HG02852 (cell line): ENCODE measurements around the gene MSMB.
"Not testable (repeated sequence)": the region's sequence is repeated elsewhere in the genome, so short reads cannot be mapped to it uniquely, and the experiment has no call there.

Experiments used
- ATAC-seq: cut with Tn5 transposase; IDR thresholded peaks from one replicate; pipeline ENCODE4 v1.9.1; 2021; ENCODE audit warnings: mild to moderate bottlenecking, moderate library complexity; ENCODE audit not compliant: unreplicated experiment

Gene MSMB, protein sequence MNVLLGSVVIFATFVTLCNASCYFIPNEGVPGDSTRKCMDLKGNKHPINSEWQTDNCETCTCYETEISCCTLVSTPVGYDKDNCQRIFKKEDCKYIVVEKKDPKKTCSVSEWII

DNA sequence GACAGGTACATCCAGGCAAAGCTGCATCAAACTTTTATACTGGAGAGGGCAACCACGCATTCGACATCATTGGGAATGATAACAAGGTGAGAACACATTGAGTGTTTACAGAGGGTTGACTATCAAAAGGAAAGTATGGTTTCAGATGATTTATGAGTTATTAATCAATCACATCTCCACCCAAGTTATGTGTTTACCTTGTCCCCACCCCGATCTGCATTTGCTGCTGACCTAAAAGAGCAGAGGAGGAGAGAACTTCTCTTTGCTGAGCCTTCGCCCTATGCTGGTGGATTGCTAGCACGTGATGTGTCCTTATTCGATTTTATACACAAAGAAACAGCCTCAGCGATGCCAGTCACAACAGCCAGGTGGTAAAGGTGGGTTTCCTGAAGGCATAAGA lies at the start of gene MSMB:
MSMB (minus strand) TSS at position 9 of the 400 bp plus-strand sequence. CDS start 32 bp downstream, outside the sequence.
- ATAC-seq: no peak

DNA sequence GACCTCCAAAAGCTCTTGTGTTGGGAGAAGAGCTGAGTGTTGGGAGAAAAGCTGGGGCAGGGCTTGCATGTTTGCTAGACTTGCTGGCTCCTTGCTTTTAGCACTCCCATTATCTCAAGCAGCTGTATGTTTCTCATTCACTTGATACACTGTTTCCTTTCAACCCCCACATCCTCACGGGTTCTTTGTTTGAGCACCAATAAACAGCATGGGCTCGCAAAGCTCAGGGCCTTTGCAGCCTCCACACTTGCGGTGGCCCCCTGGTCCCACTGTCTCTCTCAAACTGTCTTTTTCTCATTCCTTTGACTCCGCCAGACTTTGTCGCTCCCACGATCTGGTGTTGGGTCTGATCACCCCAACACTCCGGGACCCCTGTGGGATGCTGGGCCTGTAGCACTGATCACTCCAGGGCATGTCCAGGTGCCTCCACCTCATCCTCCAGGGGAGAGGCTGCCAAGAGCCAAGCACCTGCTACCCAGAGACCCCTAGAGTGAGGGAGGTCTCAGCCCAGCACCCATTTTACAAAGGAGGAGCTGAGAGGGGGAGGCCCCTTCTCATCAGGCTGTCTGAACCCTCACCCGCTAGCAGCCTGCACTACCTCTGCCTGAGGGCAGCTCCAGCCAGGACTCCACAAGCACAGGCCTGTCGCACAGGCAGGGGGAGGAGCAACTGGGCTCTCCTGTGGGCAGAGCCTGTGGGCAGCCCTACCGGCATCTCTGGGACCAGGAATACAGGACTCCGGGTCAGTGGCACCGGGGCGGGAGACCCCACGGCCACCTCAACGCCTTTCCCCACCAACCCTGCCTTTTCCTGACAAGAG lies 49.1 kb upstream of the MSMB start:
- no peak for ATAC-seq

DNA sequence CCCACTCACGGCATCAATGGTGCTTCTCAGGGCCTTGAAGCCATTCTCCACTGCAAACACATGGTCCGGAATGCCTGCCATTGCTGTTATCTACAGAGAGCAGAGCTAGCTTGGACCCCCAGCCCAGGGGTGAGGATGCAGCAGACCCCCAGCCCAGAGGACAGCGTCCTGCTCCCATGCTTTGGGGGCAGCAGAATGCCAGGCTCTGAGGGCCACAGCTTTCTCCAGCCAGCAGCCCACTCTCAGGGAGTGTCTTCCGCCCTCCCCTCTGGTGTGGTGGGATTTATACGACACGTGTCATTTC lies 48.1 kb upstream of the MSMB start:
- no peak for ATAC-seq

DNA sequence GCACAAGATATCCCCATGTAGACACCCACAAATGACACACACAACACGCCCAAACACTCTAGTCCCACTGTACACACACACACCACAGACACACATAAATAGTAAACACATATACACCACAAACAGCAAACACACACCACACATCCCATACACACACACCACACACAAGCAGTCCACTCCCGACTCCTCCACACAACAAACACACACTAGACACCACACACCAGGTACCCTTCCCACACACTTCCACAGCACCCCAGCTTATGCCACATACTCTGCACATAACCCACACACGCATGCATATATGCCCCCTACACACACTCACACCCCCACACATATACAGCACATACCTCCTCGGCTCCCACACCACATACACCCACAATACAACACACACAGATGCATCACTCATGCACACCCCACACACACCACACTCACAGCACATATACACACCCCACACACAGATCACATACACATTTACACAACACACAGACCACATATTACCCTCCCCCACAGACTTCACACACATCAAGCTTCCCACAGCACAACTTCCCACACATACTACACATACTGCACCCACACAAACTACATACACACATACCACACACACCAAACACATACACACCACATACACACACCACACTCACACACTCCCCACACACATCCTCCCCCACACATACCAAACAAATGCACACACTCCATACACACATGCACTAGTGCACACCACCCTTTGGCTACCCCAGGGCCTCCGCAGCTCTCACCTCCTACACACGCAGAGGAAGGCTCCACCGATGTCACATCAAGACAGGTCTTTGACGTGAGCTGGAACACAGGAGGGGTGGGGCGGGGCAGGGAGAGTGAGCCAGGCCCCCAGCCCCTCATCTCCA lies 47.5 kb upstream of the MSMB start:
- ATAC-seq: not testable (repeated sequence)

DNA sequence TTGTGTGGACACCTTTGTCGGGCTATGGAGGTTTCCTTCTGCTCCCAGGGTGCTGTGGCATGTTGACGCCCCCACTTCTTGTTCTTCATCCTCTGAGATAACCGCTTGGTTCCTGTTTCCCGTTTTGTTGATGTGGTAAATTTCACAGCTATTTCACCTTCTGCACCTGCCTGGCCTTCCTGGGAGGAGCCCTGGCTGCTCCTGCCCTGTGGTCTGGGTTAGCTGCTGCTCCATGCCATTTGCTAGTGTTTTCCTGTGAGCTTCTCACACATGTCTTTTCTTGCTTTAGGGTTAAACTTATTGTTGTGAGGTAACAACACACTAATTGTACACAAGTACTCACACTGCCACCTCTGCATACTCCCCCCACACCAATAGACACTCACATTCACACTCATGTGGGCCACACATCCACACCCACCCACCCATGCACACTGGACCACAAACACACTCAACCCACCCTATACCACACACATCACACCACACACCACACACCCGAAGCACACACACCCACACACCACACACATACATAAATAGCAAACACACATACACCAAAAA lies 46.5 kb upstream of the MSMB start:
- no peak for ATAC-seq

DNA sequence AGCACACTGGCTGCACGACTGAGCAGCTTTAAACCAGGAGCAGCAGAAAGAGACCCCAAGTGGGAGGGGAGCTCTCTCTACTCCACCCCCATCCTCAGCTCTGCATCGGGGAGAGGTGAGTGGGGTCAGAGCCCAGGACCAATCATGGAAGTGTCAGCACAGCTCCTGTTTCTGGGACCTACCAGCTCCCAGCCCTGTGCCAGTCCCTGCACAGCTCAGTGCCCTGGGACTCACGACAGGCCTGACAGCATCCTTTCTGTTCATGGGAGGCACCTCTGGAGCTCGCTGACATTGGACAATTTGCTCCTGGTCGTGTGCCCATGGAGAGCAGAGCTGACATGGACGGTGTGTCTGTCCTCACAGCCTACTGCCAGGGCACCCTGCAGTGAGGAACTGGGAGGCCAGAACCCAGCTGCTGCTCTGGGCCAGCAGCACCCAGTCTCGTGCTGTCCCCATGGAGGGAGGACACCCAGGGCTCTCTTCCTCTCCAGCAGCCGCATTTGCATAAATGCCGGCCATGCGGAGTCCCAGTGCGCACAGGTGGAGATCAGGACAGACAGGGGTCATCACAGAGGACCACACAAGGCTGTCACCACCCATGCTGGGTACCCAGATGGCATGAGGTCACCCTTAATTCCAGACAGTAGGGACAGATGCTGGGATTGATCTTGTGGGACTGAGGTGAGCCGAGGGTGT lies 45.9 kb upstream of the MSMB start:
- ATAC-seq: no peak

DNA sequence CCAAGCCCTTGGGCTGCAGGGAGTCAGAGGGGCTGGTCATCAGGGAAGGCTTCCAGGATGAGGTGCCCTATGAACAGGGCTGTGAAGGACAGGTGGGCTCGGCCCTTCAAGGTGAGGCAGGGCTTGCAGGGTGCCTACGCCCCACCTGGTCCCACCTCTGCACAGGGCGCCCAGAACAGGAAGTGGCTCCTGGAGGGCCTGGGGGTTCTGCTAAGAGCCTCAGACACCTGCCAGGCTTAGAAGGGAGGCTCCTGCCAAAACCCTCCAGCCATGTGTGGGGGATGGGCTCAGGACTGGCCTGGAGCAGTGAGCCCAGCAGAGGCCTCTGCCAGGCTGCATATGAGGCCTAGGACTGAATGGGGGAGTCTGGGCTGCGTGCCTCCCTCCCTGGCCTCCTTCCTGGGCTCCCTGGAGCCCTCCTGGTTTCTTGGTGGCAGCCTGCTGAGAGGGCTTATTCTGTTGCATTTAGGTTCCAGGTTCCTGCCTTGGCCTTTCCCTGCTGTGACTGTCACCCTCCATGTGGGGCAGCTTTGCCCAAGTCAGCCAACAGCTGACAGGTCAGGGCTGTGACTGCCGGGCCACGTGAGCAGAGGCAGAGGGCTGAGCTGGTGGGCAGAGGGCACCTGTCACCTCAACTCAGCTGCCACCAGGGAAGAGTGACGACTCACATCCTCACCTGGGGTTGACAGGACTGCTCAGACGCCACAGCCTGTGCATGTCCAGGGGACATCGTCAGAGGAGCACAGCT lies 45.2 kb upstream of the MSMB start:
- ATAC-seq: no peak

DNA sequence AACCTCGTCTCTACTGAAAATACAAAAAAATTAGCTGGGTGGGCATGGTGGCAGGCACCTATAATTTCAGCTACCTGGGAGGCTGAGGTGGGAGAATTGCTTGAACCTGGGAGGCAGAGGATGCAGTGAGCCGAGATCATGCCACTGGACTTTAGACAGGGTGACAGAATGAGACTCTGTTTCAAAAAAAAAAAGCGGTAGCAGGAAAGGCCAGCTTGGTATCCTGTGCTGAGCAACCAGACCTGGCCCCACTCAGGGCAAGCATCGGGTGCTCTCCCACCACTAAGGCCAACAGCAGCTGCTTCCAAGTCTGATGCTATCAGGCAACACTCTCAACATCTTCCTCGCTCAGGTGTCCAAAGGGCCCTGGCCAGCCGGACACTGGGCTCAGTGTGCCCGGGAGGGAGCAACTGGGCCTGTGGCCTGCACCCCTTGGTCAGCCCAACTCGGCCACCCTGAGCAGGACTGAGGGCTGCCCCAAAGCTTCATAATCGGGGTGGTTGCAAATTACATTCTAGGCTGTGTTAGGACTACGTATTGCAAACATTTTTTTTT lies 44.3 kb upstream of the MSMB start:
- ATAC-seq: no peak

DNA sequence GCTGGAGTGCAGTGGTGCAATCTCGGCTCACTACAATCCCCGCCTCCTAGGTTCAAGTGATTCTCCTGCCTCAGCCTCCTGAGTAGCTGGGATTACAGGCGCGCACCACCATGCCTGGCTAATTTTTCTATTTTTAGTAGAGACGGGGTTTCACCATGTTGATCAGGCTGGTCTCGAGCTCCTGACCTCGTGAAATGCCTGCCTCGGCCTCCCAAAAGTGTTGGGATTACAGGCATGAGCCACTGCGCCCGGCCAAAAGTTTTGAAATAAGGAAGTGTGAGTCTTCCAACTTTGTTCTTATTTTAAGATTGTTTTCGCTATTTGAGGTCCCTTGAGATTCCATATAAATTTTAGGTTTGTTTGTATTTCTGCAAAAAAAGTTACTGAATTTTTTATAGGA lies 41.3 kb upstream of the MSMB start:
- ATAC-seq: not testable (repeated sequence)

DNA sequence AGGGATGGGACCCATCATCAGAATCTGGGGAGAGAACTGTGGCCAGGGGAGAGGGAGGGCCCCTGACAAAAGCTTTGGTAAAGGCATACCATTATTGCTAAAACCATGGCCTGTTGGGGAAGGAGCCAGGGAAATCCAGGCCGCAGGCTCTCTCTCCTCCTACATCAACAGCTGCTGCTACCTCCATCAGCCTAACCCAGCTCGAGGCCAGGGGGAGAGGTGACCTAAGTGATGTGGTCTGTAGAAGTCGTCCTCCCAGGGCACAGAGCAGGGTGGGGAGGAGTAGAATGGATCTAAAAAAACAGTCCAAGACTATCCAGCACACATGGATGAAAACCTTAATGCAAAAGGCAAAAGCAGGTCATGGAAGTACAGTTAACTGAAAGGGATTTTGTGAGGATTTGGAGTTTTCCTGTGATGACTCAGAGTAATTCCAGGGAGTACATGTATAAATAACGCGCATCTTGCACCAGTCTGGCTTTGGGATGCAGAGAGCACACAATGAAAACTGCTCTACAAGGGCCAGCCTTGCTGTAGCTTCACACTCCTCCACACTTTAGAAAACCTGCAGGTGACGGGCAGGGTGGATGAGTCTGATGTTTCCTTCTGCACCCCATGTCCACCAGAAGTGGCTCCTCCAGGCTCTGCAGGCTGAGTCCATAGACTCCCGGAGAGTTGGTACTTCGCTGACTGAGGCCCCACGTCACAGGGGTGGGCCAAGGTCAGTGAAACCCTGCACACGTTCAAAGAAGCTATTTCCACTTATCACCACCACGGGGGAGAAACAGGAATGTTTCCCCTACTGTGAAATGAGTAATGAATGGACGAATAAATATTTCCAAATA lies 38.5 kb upstream of the MSMB start:
- ATAC-seq: no peak

DNA sequence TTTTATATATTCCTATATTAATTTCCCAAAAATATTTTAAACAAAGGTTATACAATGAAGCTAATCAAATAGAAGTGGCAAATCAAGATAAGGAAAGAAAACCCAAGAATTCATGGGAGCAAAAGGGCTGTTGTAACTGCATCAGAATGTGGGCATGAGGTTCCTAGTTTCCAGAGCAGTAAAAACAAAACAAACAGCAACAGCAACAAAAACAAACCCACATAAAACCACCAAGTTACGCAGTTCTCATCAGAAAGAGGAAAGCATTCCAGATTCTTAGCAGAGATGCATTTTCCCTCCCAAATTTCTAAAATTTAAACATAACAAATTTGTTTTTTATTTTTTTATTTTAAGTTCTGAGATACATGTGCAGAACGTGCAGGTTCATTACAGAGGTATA lies 34.8 kb upstream of the MSMB start:
- no peak for ATAC-seq

DNA sequence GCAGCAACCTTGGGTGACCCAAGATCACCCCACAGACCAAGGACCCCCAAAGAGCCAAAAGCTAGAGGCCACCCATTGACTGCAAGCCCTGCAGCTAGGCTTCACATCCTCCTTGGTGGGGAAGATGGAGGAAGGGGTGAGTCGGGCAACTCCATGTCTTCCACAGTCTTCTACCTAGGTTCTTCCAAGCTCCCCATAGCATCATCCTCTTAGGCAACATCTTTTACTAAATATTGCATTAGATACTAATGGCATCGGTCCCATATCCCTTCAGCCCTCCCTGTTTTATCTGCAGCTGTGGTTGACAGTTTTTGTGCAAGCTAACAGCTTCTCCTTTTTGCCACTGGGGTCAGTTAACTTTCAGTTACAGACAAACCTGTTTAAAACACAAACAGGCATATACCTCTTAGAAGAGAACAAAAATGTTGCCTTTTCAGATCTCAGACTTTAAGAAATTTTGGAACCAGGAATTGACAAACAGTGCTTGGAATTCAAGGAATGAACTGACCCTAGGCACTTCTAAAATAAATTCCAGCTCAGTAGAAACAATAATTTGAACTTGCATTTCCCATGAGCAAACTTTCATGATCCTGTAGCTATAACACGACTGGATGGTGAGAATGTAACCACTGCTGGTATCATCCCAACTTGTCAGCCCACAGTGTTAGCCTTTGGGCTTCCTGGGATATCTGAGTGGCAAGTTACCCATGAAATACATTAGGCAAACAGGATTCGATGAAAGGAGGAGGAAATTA lies 33.9 kb upstream of the MSMB start:
- no peak for ATAC-seq

DNA sequence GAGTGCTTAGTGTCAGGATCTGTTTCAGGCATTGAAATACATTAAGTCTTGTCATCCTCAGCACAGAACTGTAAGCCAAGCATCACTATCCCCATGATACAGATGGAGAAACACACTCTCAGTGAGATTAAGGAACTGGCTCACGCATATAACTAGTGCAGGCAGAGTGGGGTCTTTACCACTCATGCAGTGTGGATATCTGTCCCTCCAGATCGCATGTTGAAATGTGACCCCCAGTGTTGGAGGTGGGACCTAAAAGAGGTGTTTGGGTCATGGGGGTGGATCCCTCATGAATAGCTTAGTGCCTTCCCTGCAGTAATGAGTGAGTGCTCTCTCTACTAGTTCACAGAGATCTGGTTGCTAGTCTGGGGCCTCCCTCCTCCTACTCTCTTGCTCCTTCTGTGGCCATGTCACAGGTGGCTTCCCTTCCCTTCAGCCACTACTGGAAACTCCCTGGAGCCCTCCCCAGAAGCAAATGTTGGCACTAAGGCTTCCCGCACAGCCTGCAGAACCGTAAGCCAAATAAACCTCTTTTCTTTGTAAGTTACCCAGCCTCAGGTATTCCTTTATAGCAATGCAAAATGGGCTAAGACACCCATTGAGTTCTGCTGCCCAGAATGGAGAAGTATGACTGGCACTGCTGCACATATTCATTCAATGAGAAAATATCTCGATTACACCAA lies 31.8 kb upstream of the MSMB start:
- no peak for ATAC-seq

DNA sequence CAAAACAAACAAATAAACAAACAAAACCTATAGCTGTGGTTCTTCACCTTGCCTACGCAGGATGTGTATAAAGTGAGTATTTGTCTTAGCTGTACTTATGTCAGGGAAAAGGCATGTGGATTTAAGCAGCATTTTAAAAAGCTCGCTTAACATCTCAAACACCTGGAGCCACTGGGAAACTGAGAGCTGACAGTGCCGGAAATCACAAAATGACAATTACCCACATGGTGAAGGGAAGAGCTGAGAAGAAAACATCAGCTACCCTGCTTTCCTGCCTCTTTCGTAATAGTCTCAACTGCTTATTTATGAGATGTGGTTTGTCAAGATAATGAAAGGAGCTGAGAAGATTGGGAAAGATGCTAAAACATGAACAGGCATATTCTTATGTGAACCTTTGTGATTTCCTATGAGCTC lies 31.1 kb upstream of the MSMB start:
- no peak for ATAC-seq

DNA sequence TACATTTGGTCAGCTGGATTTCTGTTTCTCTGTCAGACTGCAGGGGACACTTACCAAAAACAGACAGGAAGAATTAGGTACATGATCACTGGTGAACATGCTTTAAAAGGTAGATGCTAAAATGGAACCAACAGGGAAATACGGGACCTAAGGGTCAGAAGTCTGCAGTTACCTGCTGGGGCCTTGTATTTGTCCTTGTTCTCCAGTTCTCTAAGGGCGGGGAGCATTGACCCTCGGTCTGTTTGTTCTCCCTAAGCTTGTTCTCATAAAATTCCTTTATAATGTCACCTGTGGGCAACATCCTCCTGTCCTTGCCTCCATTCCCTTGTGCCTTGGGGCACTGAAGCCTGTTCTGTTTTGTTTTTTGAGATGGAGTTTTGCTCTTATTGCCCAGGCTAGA lies 29.8 kb upstream of the MSMB start:
- no peak for ATAC-seq

DNA sequence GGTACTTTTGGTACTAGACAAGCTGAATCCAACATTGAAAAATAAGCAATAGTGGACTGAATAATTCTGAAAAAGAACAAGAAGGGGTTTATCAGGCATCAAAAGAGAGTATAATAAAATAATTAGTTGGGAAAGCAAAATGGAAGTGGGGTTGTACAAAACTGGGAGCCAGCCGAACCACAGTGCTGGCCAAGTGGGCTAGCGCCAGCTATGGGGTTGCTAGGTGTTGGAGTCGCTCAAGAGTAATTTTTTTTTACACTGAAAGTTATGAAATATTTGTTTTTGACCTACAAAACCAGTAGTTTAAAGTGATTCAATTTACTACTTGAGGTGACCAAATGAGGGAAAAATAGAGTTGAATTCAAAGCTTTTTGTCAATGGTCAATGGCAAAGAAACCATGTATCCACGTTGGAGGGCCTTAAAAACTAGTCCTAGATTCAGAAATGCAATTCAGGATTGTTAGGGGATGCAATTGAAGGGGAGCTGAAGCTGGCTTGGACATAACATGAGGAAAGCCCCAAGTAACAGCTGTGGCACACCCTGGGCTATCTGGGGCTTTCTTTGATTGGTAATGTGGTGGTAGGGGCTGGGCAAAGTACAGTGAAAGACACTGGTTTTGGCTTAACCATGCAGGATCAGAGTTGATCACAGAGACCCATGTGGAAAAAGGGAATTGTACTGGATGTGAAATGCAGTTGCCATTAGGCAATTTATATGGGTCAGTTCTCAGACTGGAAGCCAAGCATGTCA lies 28.3 kb upstream of the MSMB start:
- ATAC-seq: no peak

DNA sequence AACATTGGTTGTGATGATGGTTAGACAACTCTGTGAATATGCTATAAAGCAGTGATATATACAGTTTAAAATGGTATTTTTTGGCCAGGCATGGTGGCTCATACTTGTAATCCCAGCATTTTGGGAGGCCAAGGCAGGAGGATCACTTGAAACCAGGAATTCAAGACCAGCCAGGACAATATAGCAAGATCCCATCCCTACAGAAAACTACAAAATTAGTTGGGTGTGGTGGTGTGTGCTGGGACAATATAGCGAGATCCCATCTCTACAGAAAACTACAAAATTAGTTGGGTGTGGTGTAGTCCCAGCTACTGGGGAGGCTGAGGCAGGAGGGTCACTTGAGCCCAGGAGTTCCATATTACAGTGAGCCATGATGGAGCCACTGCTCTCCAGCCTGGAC lies 27.5 kb upstream of the MSMB start:
- no peak for ATAC-seq
